ENCODE results near the gene TTC39C. TPM values are rescaled to one million over a fixed set of nuclear protein-coding genes. Genes with fewer than 3 reads are reported as not detected.

The TTC39C gene
- 20.7 and 24.0 TPM in 2 replicates for total RNA-seq (2021)
- percentile 73 among the genes with signal in this experiment for Bru-seq, nascent RNA
- percentile 69 among the genes with signal in this experiment for BruChase-seq, experiment 1, labeled RNA remaining after a 2-hour chase
- percentile 67 among the genes with signal in this experiment for BruChase-seq, experiment 2, labeled RNA remaining after a 6-hour chase
- long read RNA-seq, transcript TTC39C-209 (2 exons, 1,048 nt), result major isoform, 7 of 19 reads
- long read RNA-seq, transcript TTC39C-202 (14 exons, 2,442 nt), result minor isoform, 6 of 19 reads
- long read RNA-seq, partial matches to known transcripts, result 2 of 19 reads
- long read RNA-seq, other reads (novel, unspliced or antisense), result 4 of 19 reads

- ChIA-PET POLR2A (ENCODE audit: low non-redundant PET) (no interaction called here), CTCF (interaction anchor here (0.5 to 0.6 kb wide), 2 partner anchors 90 to 116 kb away, joined by 3 to 4 read pairs; no protein-coding TSS in a partner anchor)
- BruUV-seq (replicated peaks), result no TSS peak
- intact Hi-C loops (cut with micrococcal nuclease; ENCODE audit: unreplicated experiment), result no loop called here
- H3K4me1 ChIP-seq (ENCODE audit: insufficient read depth, low read length, poor library complexity, severe bottlenecking), result peaks cover 15% of the 10 kb centered on the region
- H3K4me3 ChIP-seq (ENCODE audit: low read depth, low read length, poor library complexity, severe bottlenecking), result peak within 1 kb of the TSS; percentile 89
- H3K27ac ChIP-seq (ENCODE audit: low read depth, low read length, poor library complexity, severe bottlenecking), result peak within 1 kb of the TSS; percentile 78
- no peaks in the 10 kb centered on the region for H3K9me3 ChIP-seq (ENCODE audit: low read depth, low read length, poor library complexity, severe bottlenecking)
- no peaks in the 10 kb centered on the region for H3K27me3 ChIP-seq (replicated peaks; ENCODE audit: insufficient read depth, low read depth, low read length, poor library complexity)
- H3K36me3 ChIP-seq (ENCODE audit: insufficient read depth, low read length, poor library complexity, severe bottlenecking), result no peaks in the 10 kb centered on the region
- DNase-seq (ENCODE audit: low spot score), result peak; percentile 76
- TF ChIP-seq EZH2 (IDR thresholded peaks at IDR 0.05; ENCODE audit: borderline replicate concordance, low read depth, low read length, poor library complexity, severe bottlenecking), result no peak
- no peak for TF ChIP-seq CTCF (conservative IDR thresholded peaks at IDR 0.05; ENCODE audit: low read depth, low read length)
Measured at GRCh38 chr18:24014062-24014985, at the start of gene TTC39C. Gene TTC39C, plus strand, starts transcription at chr18:24014754. Its CDS starts 118 bp downstream, at chr18:24014872.

- DNase-seq (ENCODE audit: low spot score), result no peak
- no peaks in the 10 kb centered on the region for H3K9me3 ChIP-seq (ENCODE audit: low read depth, low read length, poor library complexity, severe bottlenecking)
- CTCF ChIA-PET, result no interaction called here
- no peaks in the 10 kb centered on the region for H3K36me3 ChIP-seq (ENCODE audit: insufficient read depth, low read length, poor library complexity, severe bottlenecking)
- H3K27me3 ChIP-seq (replicated peaks; ENCODE audit: insufficient read depth, low read depth, low read length, poor library complexity), result no peaks in the 10 kb centered on the region
- intact Hi-C loops (cut with micrococcal nuclease; ENCODE audit: unreplicated experiment), result no loop called here
- no peak overlapping the region for H3K4me3 ChIP-seq (ENCODE audit: low read depth, low read length, poor library complexity, severe bottlenecking)
- TF ChIP-seq CTCF (conservative IDR thresholded peaks at IDR 0.05; ENCODE audit: low read depth, low read length), result no peak
- no peak for TF ChIP-seq EZH2 (IDR thresholded peaks at IDR 0.05; ENCODE audit: borderline replicate concordance, low read depth, low read length, poor library complexity, severe bottlenecking)
- H3K4me1 ChIP-seq (ENCODE audit: insufficient read depth, low read length, poor library complexity, severe bottlenecking), result peaks cover 5% of the 10 kb centered on the region
- POLR2A ChIA-PET (ENCODE audit: low non-redundant PET), result no interaction called here
- no peak overlapping the region for H3K27ac ChIP-seq (ENCODE audit: low read depth, low read length, poor library complexity, severe bottlenecking)
- BruUV-seq (replicated peaks), result no TSS peak
Measured at GRCh38 chr18:23966909-23967308, 47.6 kb upstream of the TTC39C start.

- no TSS peak for BruUV-seq (replicated peaks)
- Histone ChIP-seq H3K27ac (ENCODE audit: low read depth, low read length, poor library complexity, severe bottlenecking) (no peak overlapping the region), H3K9me3 (ENCODE audit: low read depth, low read length, poor library complexity, severe bottlenecking) (no peaks in the 10 kb centered on the region), H3K4me3 (ENCODE audit: low read depth, low read length, poor library complexity, severe bottlenecking) (no peak overlapping the region), H3K27me3 (replicated peaks; ENCODE audit: insufficient read depth, low read depth, low read length, poor library complexity) (no peaks in the 10 kb centered on the region), H3K36me3 (ENCODE audit: insufficient read depth, low read length, poor library complexity, severe bottlenecking) (no peaks in the 10 kb centered on the region), H3K4me1 (ENCODE audit: insufficient read depth, low read length, poor library complexity, severe bottlenecking) (peaks cover 5% of the 10 kb centered on the region)
- ChIA-PET CTCF (no interaction called here), POLR2A (ENCODE audit: low non-redundant PET) (no interaction called here)
- intact Hi-C loops (cut with micrococcal nuclease; ENCODE audit: unreplicated experiment), result no loop called here
- TF ChIP-seq EZH2 (IDR thresholded peaks at IDR 0.05; ENCODE audit: borderline replicate concordance, low read depth, low read length, poor library complexity, severe bottlenecking) (no peak), CTCF (conservative IDR thresholded peaks at IDR 0.05; ENCODE audit: low read depth, low read length) (no peak)
- DNase-seq (ENCODE audit: low spot score), result no peak
Measured at GRCh38 chr18:23967321-23968089, 47.0 kb upstream of the TTC39C start.
